Fibroblast of skin of right biceps (primary cell): ENCODE results near the gene AMMECR1L.
"Not testable (repeated sequence)": the region's sequence is repeated elsewhere in the genome, so short reads cannot be mapped to it uniquely, and the experiment has no call there.

Experiments
- DNase-seq: peaks from one replicate; pipeline ENCODE4 v3.0.0-alpha.2; 2013

AMMECR1L gene

DNA sequence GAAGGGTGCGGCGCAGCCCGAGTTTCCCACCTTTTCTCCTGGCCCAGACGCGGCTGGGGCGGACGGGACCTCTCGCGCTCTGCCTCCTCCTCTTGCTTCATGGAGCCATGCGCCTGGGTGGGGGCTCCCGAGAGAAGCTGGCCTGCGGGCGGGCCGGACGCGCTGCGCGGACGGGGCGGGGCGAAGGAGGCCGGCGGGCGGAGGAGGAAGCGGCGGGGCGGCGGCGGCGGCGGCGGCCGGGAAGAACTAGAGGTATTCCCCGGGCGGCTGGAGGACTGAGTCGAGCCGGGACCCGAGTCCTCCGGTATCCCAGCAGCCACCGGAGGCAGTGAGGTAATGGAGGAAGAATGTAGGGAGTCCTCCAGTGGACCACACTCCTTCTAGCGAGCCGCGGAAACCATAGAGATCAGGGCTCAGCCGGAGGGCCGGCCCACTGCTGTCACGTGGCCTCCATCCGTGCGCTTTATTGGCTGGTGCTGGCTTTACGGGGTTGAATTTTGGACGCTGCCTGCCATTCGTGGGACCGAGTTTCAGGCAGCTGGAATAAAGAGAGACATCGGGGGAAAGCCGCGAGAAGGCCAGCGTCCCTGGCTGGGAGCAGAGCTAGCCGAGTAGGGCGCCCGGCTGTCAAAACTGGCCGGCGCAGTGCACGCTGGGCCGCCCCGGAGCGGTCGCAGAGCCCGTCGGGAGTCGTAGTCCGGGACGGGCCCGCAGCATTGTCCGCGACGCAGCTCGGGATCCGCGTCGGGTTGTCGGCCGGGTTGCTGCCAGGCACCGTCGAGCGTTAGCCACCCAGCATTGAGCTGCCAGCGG lies at the start of gene AMMECR1L:
AMMECR1L (minus strand) TSS at position 177 of the 813 bp plus-strand sequence. CDS start 11,722 bp downstream, outside the sequence.
- DNase-seq = peak; percentile 66

DNA sequence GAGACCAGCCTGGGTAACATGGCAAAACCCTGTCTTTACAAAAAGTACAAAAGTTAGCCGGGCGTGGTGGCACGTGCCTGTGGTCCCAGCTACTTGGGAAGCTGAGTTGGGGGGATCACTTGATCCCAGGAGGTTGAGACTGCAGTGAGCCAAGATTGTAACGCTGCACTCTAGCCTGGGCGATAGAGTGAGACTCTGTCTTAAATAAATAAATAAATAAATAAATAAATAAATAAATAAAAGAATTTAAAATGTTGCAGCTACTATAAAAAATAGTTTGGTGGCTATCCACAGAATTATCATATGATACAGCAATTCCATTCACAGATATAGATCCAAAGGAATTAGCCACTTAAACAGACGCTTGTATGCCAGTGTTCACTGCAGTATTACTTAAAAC lies 49.6 kb upstream of the AMMECR1L start:
- no peak for DNase-seq

DNA sequence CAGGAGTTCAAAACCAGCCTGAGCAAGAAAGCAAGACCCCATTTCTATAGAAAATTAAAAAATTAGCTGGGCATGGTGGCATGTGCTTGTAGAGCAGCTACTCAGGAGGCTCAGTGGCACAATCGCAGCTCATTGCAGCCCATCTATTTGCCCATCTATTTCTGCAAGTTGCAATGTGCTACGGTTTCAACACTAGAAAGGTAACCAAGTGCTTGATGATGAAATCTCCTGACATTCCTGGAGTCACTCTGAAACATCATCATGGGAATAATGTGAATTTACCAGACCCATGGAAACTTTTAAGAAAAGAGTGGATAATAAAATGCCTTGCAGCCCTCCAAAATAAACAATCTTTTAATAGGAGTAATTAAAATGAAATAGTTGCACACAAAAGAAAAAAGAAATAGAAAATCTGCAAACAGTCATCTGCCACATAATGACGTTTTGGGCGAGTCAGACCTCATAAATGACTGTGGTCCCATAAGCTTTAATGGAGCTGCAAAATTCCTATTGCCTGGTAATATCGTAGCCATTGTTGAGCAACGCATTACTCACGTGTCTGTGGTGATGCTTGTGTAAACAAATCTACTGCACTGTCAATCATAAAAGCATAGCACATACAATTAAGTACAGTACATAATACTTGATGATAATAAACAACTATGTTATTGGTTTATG lies 46.6 kb upstream of the AMMECR1L start:
- peak; percentile 81 for DNase-seq

DNA sequence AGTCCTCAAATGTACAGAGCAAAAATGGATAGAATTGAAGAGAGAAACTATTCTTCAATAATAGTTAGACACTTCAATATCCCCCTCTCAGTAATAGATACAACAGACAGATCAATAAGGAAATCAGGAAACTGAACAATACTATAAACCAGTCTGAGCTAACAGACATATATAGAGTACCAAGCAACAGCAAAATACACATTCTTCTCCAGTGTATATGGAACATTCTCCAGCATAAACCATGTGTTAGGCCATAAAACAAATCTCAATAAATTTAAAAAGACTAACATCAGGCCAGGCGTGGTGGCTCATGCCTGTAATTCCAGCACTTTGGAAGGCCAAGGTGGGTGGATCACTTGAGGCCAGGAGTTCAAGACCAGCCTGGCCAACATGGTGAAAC lies 43.7 kb upstream of the AMMECR1L start:
- no peak for DNase-seq

DNA sequence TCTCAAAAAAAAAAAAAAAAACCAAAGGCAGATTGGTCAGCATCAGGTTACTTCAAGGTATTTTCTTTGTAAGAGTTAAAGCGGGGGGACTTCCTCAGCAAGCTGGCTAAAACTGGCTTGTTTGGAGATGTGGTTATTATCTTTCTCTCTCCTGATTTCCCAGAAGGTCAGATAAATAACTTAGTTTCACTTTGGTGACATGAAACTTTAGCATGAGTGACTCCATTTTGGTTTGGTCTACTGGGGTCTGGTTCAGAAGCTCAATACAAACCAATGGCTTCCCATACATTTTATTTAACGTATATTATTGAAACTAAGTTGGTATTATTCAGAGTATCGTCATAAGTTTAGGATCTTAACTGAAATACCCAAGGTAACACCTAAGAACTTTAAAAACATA lies 41.6 kb upstream of the AMMECR1L start:
- no peak for DNase-seq

DNA sequence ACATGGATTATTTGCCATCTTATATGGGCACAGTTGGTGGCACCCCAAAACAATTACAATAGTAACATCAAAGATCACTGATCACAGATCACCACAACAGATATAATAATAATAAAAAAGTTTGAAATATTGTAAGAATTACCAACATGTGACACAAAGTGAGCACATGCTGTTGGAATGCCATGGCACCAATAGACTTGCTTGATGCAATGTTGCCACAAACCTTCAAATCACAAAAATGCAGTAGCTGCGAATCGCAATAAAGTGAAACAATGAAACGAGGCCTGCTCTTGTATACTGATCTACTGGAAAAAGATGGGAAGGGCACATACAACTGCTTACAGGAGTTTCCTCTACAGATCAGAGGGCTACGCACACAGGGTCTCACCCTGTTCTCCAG lies 32.2 kb upstream of the AMMECR1L start:
- DNase-seq = peak; percentile 10

DNA sequence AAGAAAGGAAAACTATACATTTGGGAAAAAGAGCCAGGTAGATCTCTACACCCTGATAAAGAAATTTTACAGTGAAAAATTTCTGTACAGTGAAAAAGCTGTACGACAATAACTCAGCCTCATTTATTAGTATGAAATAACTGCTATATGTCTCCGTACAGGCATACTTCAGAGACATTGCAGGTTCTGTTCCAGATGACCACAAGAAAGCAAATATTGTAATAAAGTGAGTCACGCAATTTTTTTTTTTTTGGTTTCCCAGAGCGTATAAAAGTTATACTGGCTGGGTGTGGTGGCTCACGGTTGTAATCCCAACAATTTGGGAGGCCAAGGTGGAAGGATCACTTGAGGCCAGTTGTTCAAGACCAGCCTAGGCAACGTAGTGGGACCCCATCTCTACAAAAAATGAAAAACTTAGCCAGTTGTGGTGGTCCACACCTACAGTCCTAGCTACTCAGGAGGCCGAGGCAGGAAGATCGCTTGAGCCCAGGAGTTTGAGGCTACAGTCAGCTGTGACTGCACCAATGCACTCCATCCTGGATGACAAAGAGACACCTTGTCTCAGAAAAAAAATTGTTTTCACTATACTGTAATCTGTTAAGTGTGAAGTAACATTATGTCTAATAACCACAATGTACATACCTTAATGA lies 28.2 kb upstream of the AMMECR1L start:
- no peak for DNase-seq

DNA sequence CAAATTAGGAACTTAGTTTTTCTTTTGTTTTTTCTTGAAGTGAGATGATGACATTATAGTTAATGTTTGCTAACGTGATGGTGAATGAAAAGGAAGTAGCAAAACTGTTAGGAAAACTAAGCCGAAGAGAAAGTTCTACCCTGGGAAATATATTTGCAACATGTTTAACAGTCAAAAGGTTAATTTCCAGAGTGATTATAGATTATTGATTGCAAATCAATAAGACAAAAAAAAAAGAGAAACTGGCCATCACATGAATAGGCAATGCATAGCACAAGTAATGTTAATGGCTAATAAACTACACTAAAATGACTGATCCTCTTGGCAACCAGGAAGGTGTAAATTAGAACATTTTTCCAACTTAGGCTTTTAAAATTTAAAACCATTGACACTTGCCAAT lies 26.0 kb upstream of the AMMECR1L start:
- no peak for DNase-seq

DNA sequence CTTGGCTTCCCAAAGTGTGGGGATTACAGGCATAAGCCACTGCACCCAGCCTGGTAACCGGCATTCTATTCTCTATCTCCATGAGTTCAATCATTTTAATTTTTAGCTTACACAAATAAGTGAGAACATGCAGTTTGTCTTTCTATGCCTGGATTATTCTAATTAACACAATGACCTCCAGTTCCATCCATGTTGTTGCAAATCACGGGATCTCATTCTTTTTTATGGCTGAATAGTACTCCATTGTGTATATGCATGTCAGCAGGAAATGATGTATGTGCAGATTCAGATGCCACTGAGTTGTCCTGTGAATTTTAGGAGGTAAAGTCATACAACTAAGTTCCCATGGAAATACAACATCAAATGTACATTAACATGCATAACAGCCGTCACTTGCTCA lies 24.7 kb upstream of the AMMECR1L start:
- no peak for DNase-seq

DNA sequence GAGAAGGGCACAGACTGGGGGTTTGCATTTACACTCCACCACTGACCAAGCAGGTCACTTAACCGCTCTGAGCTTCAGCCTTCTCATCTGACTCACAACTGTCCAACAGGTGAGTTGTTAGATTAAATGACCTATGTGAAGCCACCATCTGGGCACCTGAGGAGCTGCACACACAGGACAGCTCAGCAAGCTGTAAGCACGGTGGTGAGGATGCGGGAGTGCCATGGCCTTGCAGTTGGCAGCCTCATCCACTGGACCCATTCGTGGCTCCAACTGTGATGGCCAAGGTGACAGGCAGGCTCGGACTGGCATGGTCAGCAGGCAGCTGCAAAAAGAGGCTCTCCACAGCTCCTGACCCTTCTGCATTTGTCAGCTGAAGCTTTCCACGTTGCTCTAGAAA lies 23.3 kb upstream of the AMMECR1L start:
- DNase-seq = no peak

DNA sequence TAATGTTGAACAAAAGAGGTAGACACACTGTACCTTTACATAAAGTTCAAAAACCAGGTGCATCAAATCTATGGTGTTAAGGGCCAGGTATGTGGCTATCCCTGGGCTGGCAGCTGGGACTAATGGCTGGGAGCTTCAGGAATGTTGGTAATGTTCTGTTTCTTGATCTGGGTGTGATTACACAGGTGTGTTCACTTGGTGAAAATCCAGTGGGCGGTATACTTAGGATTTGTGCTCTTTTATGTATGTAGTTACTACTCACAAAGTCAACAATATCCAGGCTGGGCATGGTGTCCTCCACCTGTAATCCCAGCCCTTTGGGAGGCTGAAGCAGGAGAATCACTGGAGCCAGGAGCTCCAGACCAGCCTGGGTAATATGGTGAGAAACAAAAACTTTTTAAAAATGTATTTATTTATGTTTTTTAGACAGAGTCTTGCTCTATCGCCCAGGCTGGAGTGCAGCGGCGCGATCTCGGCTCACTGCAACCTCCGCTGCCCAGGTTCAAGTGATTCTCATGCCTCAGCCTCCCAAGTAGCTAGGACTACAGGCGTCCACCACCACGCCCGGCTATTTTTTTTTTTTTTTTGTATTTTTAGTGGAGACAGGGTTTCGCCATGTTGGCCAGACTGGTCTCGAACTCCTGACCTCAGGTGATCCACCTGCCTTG lies 22.1 kb upstream of the AMMECR1L start:
- DNase-seq = not testable (repeated sequence)

DNA sequence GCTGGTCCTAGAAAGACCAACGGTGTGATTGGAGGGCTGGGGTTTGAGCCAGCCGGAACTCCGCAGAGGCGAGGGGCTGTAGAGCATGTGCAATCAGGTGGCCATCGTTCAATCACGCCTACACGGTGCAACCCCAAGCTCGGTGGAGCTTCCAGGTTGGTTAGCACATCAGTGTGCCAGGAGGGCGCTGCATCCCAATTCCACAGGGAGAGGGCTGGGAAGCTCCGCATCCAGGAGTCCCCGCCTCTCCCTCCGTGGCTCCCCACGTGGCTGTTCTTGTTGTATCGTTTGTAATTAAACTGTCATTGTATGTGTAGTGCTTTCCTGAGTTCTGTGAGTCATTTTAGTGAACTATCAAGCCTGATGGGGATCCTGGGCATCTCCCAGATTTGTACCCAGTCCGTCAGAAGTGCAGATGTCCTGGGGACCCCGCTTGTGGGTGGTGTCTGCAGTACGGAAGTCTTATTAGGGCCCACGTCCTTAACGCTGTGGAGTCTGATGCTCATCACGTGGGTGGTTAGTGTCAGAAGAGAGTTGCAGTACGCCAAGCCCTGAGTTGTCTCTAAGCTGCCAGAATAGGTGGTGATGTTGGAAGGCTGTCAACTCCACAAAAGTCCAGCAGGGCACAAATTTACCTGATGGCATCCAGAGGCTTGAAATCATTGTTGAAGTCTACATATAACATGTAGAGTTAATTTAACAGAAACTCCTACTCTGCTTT lies 20.6 kb upstream of the AMMECR1L start:
- DNase-seq = no peak

DNA sequence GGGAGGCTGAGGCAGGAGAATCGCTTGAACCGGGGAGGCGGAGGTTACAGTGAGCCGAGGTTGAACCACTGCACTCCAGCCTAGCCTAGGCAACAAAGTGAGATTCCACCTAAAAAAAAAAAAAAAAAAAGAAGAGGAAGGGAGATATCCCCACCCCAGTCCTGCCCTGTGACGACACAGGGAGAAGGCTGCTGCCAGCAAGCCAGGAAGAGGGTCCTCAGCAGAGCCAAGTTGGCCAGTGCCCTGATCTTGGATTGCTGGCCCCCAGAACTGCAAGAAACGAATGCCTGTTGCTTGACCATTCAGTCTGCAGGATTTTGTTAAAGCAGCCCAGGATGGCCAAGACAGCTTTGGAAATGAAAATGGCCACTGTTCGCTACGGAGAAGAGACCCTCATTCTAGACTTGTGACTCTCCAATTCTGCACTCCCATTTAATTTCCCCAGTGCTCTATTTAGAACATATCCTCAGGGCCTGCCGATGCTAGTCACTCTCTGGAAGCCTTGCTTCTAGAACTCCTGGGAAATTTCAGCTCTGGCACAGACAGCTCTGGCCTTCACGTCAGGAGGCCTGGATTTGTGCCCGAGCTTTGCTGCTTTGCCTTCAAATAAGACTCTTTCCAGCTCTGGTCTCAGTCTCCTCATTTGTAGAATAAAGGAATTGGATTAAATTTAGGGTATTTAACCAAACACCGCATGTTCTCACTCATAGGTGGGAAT lies 15.7 kb upstream of the AMMECR1L start:
- no peak for DNase-seq

DNA sequence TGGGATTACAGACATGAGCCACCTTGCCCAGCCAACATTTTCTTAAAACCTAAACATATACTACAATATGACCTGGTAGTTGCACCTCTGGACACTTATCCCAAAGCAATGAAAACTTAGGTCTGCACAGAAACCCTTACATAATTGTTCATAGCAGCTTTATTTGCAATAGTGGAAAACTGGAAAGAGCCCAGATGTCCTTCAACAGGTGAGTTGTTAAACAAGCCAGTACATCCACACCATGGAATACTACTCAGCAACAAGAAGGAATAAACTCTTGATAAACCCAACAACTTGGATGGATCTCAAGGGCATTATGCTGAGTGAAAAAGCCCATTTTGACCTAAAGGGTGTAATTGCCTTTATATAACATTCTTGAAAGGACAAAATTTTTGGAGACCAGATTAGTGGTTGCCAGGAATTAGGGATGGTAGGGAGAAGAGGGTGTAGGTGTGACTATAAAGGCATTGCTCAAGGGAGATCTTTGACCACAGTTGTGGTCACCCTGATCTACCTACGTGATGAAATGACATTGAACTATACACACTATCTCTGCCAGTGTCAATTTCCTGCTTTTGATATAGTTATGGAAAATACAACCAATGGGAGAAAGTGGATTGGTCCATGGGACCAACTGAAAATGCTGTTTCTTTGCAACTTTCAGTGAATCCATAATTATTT lies 11.9 kb upstream of the AMMECR1L start:
- DNase-seq = no peak

DNA sequence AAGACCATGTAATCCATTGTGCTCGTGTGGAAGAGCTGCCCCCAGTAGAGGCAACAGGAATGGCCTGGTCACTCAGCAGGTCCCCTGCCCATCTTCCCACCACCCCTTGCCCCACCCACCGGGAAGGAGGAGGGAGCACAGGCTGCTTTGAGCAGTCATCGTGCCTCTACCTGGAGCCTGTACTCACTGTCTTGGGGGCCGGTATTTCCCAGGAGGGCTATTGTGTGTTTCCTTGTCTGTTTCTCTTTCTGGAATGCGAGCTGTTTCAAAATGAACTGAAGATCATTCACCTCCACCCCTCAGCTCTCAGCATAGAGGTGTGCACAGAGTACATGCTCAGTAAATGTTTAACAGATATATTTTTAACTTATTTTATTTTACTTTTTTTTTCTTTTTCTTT lies 7.7 kb upstream of the AMMECR1L start:
- DNase-seq = no peak

DNA sequence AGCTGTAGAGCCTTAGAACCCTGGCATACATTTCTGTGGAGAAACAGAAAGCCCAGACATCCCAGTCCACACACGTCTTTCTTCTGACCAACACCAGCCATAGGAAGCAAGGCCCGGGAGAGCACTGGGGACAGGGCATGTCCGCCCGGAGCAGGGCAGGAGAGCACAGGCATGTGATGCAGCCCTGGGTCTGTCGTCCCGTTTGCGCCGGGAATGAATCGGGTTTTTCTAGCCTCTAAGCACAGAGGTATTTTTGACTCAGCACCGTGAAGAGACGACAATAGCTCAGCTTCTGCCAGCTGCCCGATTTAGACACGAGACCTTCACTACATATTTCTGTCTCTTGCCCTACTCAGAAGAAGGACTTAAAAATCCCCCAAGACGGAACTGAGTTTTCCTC lies 7.3 kb upstream of the AMMECR1L start:
- DNase-seq = no peak

DNA sequence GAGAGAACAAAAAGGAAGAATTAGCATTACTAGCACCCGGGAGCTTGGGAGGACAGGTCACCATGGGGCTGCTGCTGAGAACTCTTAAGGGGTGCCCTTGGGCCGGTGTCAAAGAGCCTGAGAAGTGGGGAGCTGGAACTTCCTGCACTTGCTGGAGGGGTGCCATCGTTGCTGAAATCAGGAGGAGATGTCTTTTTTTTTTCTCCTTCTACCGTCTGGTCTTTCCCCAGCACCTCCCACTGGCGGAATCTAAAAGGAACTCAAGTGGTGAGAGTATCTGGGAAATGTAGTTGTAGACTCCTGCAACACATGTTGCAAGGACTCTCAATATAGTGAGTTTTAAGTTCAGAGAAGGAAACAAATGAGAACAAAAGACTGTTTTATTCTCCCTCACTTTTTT lies 6.1 kb upstream of the AMMECR1L start:
- DNase-seq = no peak

DNA sequence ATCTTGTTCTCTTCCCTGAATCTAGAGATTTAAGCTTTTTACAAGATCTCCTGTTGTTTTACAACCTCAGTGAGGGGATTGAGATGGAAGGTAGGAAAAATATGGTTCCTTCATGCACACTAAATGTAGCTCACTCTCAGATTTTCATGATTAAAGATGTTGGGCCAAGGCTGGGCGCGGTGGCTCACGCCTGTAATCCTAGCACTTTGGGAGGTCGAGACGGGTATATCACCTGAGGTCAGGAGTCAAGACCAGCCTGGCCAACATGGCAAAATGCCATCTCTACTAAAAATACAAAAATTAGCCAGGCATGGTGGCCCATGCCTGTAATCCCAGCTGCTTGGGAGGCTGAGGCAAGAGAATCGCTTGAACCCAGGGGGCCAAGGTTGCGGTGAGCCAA lies 5.0 kb upstream of the AMMECR1L start:
- not testable (repeated sequence) for DNase-seq

DNA sequence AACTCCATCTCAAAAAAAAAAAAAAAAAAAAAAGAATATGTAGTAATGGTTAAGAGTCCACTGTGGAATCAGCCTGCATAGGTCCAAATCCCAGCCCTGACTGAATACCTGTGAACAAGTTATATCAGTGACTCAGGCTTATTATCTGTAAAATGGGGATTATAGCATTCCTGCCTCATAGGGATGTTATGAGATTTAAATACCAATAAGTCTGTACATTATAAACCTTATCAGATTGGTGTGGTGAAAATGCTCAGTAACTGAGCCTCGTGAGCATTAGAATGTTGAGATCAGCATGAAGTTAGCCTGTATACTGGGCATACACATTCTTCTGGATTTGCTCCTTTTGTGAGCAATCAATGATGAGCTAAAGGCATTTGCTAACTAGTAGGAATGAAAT lies 3.0 kb upstream of the AMMECR1L start:
- DNase-seq = no peak

DNA sequence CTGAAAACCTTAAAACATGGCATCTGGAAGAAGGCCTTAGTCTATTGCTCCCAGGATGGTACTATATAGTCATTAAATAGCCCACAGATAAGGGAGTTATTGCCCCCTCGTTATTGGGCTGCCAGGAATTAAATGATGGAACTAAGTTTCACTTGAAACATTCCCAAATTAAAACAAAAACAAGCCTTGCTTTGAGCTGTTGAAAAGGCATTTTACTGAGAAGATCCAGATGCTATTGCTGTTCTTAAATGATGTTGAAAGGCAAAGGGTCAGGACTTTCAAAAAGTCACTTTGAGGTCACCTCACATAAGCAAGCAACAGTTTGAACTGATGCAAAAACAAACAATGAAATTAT lies 2.0 kb upstream of the AMMECR1L start:
- no peak for DNase-seq

DNA sequence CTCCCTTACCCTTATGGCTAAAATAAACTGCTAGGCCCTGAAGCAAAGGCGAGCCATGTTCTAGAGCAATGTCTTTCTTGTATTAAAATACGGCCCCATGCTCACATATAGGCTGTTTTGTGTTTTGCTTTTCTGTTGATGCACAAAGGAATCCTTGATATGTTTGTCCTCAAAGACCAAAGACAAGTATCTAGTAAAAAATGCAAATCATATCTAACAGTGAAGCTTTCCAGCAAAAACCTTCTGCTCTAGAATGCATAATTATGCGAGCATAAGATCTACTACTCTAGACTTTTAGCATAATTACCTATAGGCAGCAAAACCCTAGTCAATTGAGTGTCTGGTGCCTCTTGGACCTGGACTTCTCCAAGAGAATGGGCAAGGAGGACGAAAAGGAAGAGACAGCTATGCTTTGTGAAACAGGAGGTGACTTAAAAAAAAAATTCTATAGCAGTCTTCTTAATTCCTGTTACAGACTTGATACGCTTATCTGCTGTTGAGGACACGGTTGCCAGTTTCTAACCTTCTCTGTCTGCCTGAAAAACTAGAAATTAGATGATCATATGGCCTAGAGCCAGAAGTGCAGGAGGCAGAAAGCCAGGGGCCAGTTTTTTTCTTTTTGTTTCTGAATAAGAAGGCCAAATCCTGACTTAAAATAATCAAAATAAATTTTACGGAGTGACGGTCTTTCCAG lies 1.5 kb upstream of the AMMECR1L start:
- peak; percentile 1 for DNase-seq
